GM19452 (cell line): ENCODE data around the gene GALNS.

Source experiments
- ATAC-seq: cut with Tn5 transposase; IDR thresholded peaks from one replicate; pipeline ENCODE4 v1.9.1; 2021; ENCODE audit not compliant: unreplicated experiment

Gene GALNS

GRCh38 chr16:88820385-88821025 lies 36.2 kb downstream of the GALNS start:
- no peak for ATAC-seq

GRCh38 chr16:88819126-88819525 lies 37.6 kb downstream of the GALNS start:
- no peak for ATAC-seq

- no peak for ATAC-seq
Measured at GRCh38 chr16:88818575-88818874, 38.2 kb downstream of the GALNS start.

- ATAC-seq: no peak
Measured at GRCh38 chr16:88817785-88818574, 38.8 kb downstream of the GALNS start.

GRCh38 chr16:88816736-88817535 lies 39.8 kb downstream of the GALNS start:
- ATAC-seq: no peak

- no peak for ATAC-seq
Measured at GRCh38 chr16:88815901-88816589, 40.7 kb downstream of the GALNS start.

- no peak for ATAC-seq
Measured at GRCh38 chr16:88815227-88815626, 41.5 kb downstream of the GALNS start.

- no peak for ATAC-seq
Measured at GRCh38 chr16:88814144-88814502, 42.6 kb downstream of the GALNS start.

GRCh38 chr16:88813269-88814143 lies 43.2 kb downstream of the GALNS start:
- ATAC-seq: no peak

- no peak for ATAC-seq
Measured at GRCh38 chr16:88812513-88813268, 44.1 kb downstream of the GALNS start.

- peak; percentile 63 for ATAC-seq
Measured at GRCh38 chr16:88811769-88812512, 44.8 kb downstream of the GALNS start, which contains the start of gene APRT. TSS of gene APRT (minus strand) at chr16:88811928. CDS start at chr16:88811899, 29 bp downstream.

GRCh38 chr16:88810912-88811768 lies 45.6 kb downstream of the GALNS start:
- peak; percentile 48 for ATAC-seq

- no peak for ATAC-seq
Measured at GRCh38 chr16:88810166-88810911, 46.4 kb downstream of the GALNS start.

- ATAC-seq: no peak
Measured at GRCh38 chr16:88809676-88810165, 47.0 kb downstream of the GALNS start.

- no peak for ATAC-seq
Measured at GRCh38 chr16:88809068-88809675, 47.6 kb downstream of the GALNS start.

- no peak for ATAC-seq
Measured at GRCh38 chr16:88807626-88808453, 48.9 kb downstream of the GALNS start.
